AG04450 (cell line): ENCODE results near the gene SND1. TPM values are rescaled to one million over a fixed set of nuclear protein-coding genes. Genes with fewer than 3 reads are reported as not detected.

Experiments used
- CTCF ChIA-PET: fragments of 300-600, 350-600 bp; formaldehyde crosslinking; extraction: SDS; loops from one replicate; lab custom pipeline; 2022; ENCODE audit warnings: antibody characterized with exemption, inconsistent platforms; lab: Charles Lee
- POLR2A ChIA-PET: fragments of 350-600 bp; formaldehyde crosslinking; extraction: SDS; loops from one replicate; lab custom pipeline; 2021; ENCODE audit warnings: antibody characterized with exemption, inconsistent platforms; lab: Yijun Ruan, JAX
- DNase-seq: peaks from one replicate; pipeline ENCODE4 v3.0.0-alpha.2; 2011; ENCODE audit warnings: low read depth, low spot score
- H3K27ac ChIP-seq: one replicate; pipeline ENCODE4 v1.5.1; 2012; ENCODE audit warnings: low read depth, low read length, control low read depth
- H3K27me3 ChIP-seq: one replicate; pipeline ENCODE4 v1.6.0; 2012; ENCODE audit warnings: low read length; ENCODE audit not compliant: control insufficient read depth, insufficient read depth
- H3K4me3 ChIP-seq: 2 replicates; pipeline ENCODE4 v1.5.1; 2011; ENCODE audit warnings: mild to moderate bottlenecking, low read depth, low read length, control low read depth
- H3K9me3 ChIP-seq: 2 replicates; pipeline ENCODE4 v1.5.1; 2012; ENCODE audit warnings: low read length; ENCODE audit not compliant: control insufficient read depth, insufficient read depth
- polyA plus RNA-seq: library from polyadenylated mRNA; depleted of rRNA; stranded (reverse); fragments of >200 nt; gene quantifications from 2 replicates; pipeline ENCODE4 v1.2.3, GENCODE V29; 2011
- TF ChIP-seq, protein P1 (sequence below): IDR thresholded peaks from 2 replicates; pipeline ENCODE4 v1.5.1; 2011; ENCODE audit warnings: low read depth, low read length, control low read depth, inconsistent platforms

The SND1 gene
- polyA plus RNA-seq, 1 experiment: 247 TPM

GRCh38 chr7:128057909-128058308 is 405.9 kb downstream of the SND1 start:
- H3K27me3 ChIP-seq: no peaks in the 10 kb centered on the region
- H3K9me3 ChIP-seq: no peaks in the 10 kb centered on the region
- TF ChIP-seq, protein P1, sequence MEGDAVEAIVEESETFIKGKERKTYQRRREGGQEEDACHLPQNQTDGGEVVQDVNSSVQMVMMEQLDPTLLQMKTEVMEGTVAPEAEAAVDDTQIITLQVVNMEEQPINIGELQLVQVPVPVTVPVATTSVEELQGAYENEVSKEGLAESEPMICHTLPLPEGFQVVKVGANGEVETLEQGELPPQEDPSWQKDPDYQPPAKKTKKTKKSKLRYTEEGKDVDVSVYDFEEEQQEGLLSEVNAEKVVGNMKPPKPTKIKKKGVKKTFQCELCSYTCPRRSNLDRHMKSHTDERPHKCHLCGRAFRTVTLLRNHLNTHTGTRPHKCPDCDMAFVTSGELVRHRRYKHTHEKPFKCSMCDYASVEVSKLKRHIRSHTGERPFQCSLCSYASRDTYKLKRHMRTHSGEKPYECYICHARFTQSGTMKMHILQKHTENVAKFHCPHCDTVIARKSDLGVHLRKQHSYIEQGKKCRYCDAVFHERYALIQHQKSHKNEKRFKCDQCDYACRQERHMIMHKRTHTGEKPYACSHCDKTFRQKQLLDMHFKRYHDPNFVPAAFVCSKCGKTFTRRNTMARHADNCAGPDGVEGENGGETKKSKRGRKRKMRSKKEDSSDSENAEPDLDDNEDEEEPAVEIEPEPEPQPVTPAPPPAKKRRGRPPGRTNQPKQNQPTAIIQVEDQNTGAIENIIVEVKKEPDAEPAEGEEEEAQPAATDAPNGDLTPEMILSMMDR: no peak
- CTCF ChIA-PET: interaction anchor here (0.6 to 1.1 kb wide), 3 partner anchors 152 to 601 kb away, joined by 3 to 5 read pairs (median 3); no protein-coding TSS in a partner anchor
- no peak for DNase-seq
- H3K27ac ChIP-seq: no peak overlapping the region
- no peak overlapping the region for H3K4me3 ChIP-seq
- POLR2A ChIA-PET: no interaction called here

GRCh38 chr7:128059143-128059988 is 407.4 kb downstream of the SND1 start:
- DNase-seq: no peak
- POLR2A ChIA-PET: no interaction called here

DNA sequence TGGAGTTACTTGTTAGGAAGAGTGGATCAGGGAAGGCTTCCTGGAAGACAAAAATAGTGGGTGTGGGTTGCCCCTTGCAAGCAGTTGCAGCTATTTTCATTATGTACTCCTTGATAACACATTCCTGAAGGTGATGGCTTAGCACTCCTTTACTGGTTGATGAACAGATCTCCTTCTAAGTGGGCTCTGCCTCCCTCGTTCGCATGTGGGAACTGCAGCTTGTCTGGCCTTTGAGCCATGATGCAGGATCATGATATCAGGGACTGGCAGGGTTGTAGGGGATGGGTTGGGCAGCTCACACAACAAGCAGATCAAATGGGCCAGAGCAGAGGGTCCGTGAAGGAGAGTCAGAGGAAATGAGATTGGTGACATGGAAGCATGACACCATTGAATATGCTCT is 408.0 kb downstream of the SND1 start:
- POLR2A ChIA-PET: no interaction called here
- CTCF ChIA-PET: interaction anchor here (0.9 to 1.1 kb wide), 2 partner anchors 9 to 149 kb away, joined by 3 read pairs; no protein-coding TSS in a partner anchor
- no peaks in the 10 kb centered on the region for H3K27me3 ChIP-seq
- no peak overlapping the region for H3K4me3 ChIP-seq
- H3K9me3 ChIP-seq: no peaks in the 10 kb centered on the region
- no peak for DNase-seq
- H3K27ac ChIP-seq: no peak overlapping the region
- TF ChIP-seq, protein P1: no peak

More at GRCh38 chr7:128059143-128059988, 407.4 kb downstream of the SND1 start:
- Histone ChIP-seq H3K9me3 (no peaks in the 10 kb centered on the region), H3K27me3 (no peaks in the 10 kb centered on the region), H3K27ac (no peak overlapping the region), H3K4me3 (no peak overlapping the region)
- TF ChIP-seq, protein P1: no peak
- CTCF ChIA-PET: interaction anchor here (0.9 to 1.1 kb wide), 3 partner anchors 10 to 150 kb away, joined by 3 read pairs; no protein-coding TSS in a partner anchor

DNA sequence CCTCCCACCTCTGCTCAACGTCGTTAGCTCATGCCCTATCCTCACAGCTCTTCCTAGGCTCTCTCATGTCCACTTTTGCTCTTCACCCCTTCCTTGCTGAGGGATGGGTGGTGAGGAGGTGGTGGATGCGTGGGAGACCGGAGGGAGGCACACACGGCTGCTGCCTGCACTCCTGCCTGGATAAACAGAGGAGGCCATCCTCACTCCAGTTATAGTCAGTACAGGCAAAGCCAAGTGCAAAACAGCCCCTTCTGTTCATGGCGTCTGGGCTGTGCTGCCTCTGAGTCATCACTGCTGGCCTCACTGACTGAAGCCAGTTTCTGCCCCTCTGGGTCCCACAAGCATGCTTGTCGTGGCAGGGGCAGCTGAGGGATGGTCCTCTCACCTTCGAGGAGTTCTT is 411.1 kb downstream of the SND1 start:
- H3K27ac ChIP-seq: no peak overlapping the region
- POLR2A ChIA-PET: no interaction called here
- no peak overlapping the region for H3K4me3 ChIP-seq
- TF ChIP-seq, protein P1: no peak
- CTCF ChIA-PET: interaction anchor here (0.6 to 2.8 kb wide), 2 partner anchors 73 to 290 kb away, joined by 3 to 9 read pairs; no protein-coding TSS in a partner anchor
- no peaks in the 10 kb centered on the region for H3K9me3 ChIP-seq
- no peak for DNase-seq
- H3K27me3 ChIP-seq: no peaks in the 10 kb centered on the region

DNA sequence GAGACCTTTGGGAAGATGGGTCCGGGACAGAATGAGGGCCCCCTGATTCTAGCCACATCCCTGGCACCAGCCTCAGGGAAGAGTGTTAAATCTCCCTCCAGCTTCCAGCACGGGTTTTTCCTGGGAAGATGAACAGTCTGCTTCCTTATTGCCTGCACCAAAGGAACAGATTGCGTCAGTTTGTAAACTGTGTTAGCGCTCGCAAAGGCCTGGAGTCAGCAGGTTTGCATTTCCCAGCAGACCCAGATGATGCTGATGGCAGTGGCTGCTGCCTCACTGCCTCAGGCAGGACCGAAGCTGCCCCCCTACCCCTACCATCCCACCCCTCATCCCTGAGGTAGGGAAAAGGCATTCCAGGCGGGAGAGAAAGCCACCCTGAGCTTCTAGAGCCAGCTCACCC is 413.9 kb downstream of the SND1 start:
- no peaks in the 10 kb centered on the region for H3K9me3 ChIP-seq
- no peaks in the 10 kb centered on the region for H3K27me3 ChIP-seq
- no peak overlapping the region for H3K4me3 ChIP-seq
- TF ChIP-seq, protein P1: no peak
- POLR2A ChIA-PET: no interaction called here
- no peak for DNase-seq
- no peak overlapping the region for H3K27ac ChIP-seq
- CTCF ChIA-PET: interaction anchor here (0.8 to 1.3 kb wide), 2 partner anchors 13 to 30 kb away, joined by 3 read pairs; no protein-coding TSS in a partner anchor
